ENCODE measurements around the gene RIN3. TPM values are rescaled to one million over a fixed set of nuclear protein-coding genes. Genes with fewer than 3 reads are reported as not detected.

The RIN3 gene
- total and polyA plus RNA-seq, 2 donors (not counting 3 experiments of a cell fraction or from before 2014, with no cell fraction given): 5.1 to 20.8 TPM

DNA sequence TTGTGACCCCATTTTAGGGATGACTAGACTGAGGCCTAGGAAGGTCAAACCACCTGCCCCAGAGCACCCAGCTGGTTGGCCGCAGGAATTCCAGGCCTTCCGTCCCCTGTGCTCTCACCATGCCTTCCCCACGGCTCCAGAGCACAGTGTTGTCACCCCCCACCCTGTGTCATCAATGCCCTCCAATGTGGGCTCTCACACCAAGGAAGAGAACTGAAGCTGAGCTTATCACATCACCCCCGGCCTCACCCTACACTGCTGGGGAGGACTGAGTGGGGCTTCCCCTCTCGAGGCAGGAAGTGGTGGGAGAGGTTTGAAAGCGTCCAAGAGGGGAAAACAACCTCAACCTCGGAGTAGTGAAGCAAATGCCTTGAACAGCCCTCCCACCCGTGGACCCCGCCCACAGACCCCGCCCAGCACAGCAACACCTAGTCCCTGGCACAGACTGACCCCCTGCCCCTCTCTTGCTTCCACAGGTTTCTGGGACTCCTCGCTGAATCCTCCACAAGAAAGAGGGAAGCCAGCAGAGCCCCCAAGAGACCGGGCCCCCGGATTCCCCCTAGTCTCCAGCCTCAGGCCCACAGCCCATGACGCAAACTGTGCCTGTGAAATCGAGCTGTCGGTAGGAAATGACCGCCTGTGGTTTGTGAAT is 137.7 kb downstream of the RIN3 start:
- H3K4me1 ChIP-seq (ENCODE audit: control insufficient read depth, extremely low read depth, insufficient read depth, low read length): peaks cover 7% of the 10 kb centered on the region
- no peak overlapping the region for H3K4me2 ChIP-seq (ENCODE audit: insufficient read depth, low read length)
- BruUV-seq (replicated peaks): no TSS peak
- dilution Hi-C loops (cut with MboI; ENCODE audit: extremely low pct_ligation_motif_present, low sequenced_read_pairs): no loop called here
- H3K79me2 ChIP-seq (ENCODE audit: control insufficient read depth, insufficient read depth, low read length): no peaks in the 10 kb centered on the region
- no peak overlapping the region for H3K27ac ChIP-seq (ENCODE audit: insufficient read depth, low read depth, low read length)
- FAIRE-seq (no peak), DNase-seq (ENCODE audit: low read depth, low spot score) (no peak)
- H3K9me1 ChIP-seq (replicated peaks; ENCODE audit: control insufficient read depth, extremely low read depth, insufficient read depth, low read length): no peaks in the 10 kb centered on the region
- H3K27me3 ChIP-seq (ENCODE audit: control insufficient read depth in 2 of 2, insufficient read depth in 2 of 2, low read length in 2 of 2): no peaks in the 10 kb centered on the region
- intact Hi-C loops (cut with micrococcal nuclease): no loop called here
- no peaks in the 10 kb centered on the region for H3K36me3 ChIP-seq (ENCODE audit: control insufficient read depth in 2 of 2, extremely low read depth in 1 of 2, insufficient read depth in 2 of 2, low read length in 2 of 2)
- TF ChIP-seq POLR2AphosphoS5 (IDR thresholded peaks at IDR 0.05; ENCODE audit: insufficient read depth, low read depth, low read length): no peak
- TF ChIP-seq GATA2 (IDR thresholded peaks at IDR 0.05; ENCODE audit: insufficient read depth, insufficient read length, low read depth, low read length): no peak
- no peak for TF ChIP-seq EZH2 (IDR thresholded peaks at IDR 0.05; ENCODE audit: borderline replicate concordance, low read depth, low read length, severe bottlenecking)
- TF ChIP-seq, protein P1, sequence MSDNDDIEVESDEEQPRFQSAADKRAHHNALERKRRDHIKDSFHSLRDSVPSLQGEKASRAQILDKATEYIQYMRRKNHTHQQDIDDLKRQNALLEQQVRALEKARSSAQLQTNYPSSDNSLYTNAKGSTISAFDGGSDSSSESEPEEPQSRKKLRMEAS (IDR thresholded peaks at IDR 0.05; ENCODE audit: insufficient read depth, insufficient read length): no peak
- TF ChIP-seq, protein P2, sequence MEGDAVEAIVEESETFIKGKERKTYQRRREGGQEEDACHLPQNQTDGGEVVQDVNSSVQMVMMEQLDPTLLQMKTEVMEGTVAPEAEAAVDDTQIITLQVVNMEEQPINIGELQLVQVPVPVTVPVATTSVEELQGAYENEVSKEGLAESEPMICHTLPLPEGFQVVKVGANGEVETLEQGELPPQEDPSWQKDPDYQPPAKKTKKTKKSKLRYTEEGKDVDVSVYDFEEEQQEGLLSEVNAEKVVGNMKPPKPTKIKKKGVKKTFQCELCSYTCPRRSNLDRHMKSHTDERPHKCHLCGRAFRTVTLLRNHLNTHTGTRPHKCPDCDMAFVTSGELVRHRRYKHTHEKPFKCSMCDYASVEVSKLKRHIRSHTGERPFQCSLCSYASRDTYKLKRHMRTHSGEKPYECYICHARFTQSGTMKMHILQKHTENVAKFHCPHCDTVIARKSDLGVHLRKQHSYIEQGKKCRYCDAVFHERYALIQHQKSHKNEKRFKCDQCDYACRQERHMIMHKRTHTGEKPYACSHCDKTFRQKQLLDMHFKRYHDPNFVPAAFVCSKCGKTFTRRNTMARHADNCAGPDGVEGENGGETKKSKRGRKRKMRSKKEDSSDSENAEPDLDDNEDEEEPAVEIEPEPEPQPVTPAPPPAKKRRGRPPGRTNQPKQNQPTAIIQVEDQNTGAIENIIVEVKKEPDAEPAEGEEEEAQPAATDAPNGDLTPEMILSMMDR (IDR thresholded peaks at IDR 0.05; ENCODE audit: extremely low read depth in 1 of 2, insufficient read depth in 1 of 2, low read depth in 1 of 2, low read length in 2 of 2): no peak
- no peak for TF ChIP-seq FOS (IDR thresholded peaks at IDR 0.05; ENCODE audit: borderline replicate concordance, insufficient read depth, low read length)
- no peak for TF ChIP-seq MYC (IDR thresholded peaks at IDR 0.05; ENCODE audit: low read depth, low read length)
- TF ChIP-seq JUN (IDR thresholded peaks at IDR 0.05; ENCODE audit: borderline replicate concordance, insufficient read depth, insufficient read length, low read depth): no peak
- no peak overlapping the region for H2AFZ ChIP-seq (ENCODE audit: low read depth, low read length)
- H3K9me3 ChIP-seq (replicated peaks; ENCODE audit: control insufficient read depth, insufficient read depth, low read length): no peaks in the 10 kb centered on the region
- CTCF ChIA-PET: no interaction called here
- no peak overlapping the region for H3K9ac ChIP-seq (replicated peaks; ENCODE audit: extremely low read depth, insufficient read depth, low read length)
- no peak overlapping the region for H3K4me3 ChIP-seq (replicated peaks in 1 of 3; ENCODE audit: insufficient read depth in 1 of 3, low read depth in 1 of 3, low read length in 3 of 3)
- POLR2A ChIA-PET: no interaction called here
- H4K20me1 ChIP-seq (replicated peaks; ENCODE audit: control insufficient read depth, extremely low read depth, insufficient read depth, low read length): no peaks in the 10 kb centered on the region
